ENCODE measurements around the gene PRKCA.
"Not testable (repeated sequence)": the region's sequence is repeated elsewhere in the genome, so short reads cannot be mapped to it uniquely, and the experiment has no call there.

The PRKCA gene

DNA sequence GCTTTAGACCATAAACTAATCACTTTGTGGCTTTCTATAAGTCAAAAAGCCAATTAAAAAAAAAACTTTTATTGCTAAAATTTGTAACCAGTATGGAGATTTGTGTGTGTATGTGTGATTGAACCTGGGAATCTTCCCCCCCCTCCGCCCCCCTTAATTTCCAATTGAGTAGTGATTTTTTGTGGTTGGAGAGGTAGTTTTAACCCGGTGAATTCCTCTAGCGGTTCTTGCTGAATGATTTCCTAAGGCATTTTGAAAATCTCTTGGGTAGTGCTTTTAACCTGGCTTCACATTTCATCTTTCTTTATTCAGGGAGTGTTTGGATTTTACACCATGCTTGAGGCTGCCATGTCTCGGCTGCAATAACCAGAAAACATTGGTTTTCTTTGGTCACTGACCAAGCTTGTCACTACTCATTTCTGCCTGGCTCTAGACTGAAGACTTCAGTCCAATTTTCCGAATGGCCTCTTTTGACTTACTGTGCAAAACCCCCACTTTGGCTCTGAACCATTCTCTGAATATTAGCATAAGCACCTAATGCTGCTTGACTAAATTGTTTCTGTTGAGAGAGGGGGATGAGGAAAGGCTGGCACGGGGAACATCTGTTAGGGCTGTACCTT lies 35.6 kb downstream of the PRKCA start:
- TF ChIP-seq, protein P1, sequence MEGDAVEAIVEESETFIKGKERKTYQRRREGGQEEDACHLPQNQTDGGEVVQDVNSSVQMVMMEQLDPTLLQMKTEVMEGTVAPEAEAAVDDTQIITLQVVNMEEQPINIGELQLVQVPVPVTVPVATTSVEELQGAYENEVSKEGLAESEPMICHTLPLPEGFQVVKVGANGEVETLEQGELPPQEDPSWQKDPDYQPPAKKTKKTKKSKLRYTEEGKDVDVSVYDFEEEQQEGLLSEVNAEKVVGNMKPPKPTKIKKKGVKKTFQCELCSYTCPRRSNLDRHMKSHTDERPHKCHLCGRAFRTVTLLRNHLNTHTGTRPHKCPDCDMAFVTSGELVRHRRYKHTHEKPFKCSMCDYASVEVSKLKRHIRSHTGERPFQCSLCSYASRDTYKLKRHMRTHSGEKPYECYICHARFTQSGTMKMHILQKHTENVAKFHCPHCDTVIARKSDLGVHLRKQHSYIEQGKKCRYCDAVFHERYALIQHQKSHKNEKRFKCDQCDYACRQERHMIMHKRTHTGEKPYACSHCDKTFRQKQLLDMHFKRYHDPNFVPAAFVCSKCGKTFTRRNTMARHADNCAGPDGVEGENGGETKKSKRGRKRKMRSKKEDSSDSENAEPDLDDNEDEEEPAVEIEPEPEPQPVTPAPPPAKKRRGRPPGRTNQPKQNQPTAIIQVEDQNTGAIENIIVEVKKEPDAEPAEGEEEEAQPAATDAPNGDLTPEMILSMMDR (IDR thresholded peaks at IDR 0.05; ENCODE audit: low read depth, low read length, missing control alignments): no peak
- no peak overlapping the region for H3K4me3 ChIP-seq (ENCODE audit: low read depth, low read length)
- no peak for DNase-seq (ENCODE audit: low read depth)

DNA sequence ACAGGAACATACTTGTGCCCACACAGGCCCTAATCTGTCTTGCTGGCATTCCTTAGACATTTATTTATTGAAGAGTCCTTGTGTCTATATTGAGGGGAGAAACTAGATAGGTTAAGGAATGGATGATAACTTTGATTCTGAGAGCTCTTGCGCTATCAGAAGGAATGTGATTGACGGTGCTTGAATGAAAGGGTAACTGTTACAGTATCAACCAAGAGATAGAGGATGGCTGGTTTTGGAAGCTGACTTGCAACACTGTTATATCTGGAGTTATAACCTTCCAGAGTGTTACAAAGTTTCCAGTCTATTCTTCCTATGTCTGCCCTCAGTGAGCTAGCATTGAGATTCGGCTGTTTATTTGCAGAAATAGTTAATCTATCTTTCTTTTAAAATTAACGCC lies 36.5 kb downstream of the PRKCA start:
- no peak for DNase-seq (ENCODE audit: low read depth)
- H3K4me3 ChIP-seq (ENCODE audit: low read depth, low read length): no peak overlapping the region
- TF ChIP-seq, protein P1 (IDR thresholded peaks at IDR 0.05; ENCODE audit: low read depth, low read length, missing control alignments): no peak

DNA sequence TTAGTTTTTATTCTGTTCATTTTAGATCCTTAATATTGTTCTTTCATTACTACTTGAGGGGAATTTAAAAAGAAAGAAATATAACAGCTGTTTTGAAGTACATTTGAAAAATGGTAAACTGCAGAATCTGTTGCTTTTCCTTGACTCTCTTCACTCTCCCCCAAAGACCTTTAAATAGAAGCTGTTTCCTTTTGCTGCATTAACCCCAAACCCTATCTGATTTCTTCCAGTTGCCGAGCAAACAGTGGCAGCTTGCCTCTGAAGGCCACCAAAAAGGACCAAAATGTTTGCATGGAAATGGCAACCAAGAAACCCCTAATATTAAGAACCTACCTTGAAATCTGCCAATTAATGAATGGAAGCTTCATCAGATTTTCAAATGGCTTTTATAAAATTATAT lies 37.1 kb downstream of the PRKCA start:
- TF ChIP-seq, protein P1 (IDR thresholded peaks at IDR 0.05; ENCODE audit: low read depth, low read length, missing control alignments): no peak
- no peak for DNase-seq (ENCODE audit: low read depth)

DNA sequence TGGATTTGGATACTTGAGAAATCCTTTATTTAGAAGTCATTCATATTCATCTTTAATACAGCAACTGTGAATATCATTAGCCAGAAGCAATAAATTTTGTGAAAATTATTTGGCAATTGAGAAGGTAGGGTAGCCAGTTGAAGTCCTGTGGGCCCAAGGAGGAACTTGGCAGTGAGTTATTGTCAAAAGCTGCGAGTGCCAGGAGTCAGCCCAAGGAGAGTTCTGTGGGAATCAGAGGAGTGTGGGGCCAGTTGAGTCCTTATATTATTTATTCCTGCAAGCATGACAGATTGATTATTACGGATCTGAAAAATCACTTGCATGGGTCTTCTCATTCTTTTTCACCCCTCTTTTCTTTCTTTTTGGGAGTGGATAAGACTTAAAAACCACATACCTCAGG lies 38.3 kb downstream of the PRKCA start:
- TF ChIP-seq, protein P1 (IDR thresholded peaks at IDR 0.05; ENCODE audit: low read depth, low read length, missing control alignments): no peak
- no peak overlapping the region for H3K4me3 ChIP-seq (ENCODE audit: low read depth, low read length)
- no peak for DNase-seq (ENCODE audit: low read depth)

More for the DNA sequence above, 37.1 kb downstream of the PRKCA start:
- no peak overlapping the region for H3K4me3 ChIP-seq (ENCODE audit: low read depth, low read length)

DNA sequence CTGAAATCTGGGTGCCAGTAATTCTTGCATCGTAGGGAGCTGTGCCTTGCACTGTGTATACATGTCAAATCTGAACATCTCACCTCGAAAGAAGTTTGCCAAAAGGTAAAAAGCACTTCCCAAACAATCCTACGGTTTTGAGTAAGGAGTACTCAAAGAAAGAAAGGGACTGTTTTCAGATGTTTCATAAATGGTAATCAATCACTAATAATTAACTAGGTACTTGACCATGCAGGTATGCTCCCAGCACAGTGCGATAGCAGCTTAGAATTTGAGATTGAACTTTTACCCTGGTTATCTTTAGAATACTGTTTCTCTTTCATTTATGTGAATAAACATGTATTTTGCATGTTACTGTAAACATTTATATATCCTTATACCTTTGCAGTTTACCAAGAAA lies 39.0 kb downstream of the PRKCA start:
- TF ChIP-seq, protein P1 (IDR thresholded peaks at IDR 0.05; ENCODE audit: low read depth, low read length, missing control alignments): no peak
- no peak overlapping the region for H3K4me3 ChIP-seq (ENCODE audit: low read depth, low read length)
- no peak for DNase-seq (ENCODE audit: low read depth)

DNA sequence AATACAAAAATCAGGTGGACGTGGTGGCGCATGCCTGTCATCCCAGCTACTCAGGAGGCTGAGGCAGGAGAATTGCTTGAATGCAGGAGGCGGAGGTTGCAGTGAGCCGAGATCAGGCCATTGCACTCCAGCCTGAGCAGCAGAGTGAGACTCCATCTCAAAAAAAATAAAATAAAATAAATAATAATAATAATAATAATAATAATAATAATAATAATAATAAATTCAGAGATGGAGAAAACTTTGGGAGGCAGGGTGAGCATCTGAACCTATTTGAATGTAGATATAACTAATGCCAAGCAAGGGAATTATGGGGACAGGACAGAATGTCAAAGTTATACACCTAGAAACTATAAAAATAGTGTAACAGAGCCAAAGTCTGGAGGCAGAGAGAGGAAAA lies 39.9 kb downstream of the PRKCA start:
- DNase-seq (ENCODE audit: low read depth): not testable (repeated sequence)

DNA sequence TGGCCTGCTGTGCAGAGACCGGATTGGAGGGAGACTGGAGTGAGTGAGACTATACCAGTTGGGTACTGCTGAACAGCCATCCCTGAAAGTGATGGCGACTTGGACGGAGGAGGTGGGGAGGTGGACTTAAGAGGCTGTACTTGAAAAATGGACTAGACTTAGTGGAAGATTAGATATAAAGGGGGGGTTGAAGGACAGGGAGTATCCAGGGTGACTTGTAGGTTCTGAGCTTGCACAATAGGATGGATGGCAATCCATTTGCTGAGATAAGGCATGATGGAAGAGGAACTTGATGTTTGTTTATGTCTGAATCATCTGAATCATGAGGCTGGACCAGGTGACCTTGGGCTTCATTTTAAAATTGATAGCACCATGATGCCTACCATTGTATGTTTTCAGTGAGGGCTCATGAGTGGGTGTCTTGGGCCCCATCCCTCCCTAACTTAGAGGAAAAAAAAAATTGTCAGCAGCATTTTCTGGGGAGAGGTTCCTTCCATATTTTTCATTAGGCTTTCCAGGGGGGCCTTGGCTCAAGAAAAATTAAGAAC lies 41.2 kb downstream of the PRKCA start:
- no peak for DNase-seq (ENCODE audit: low read depth)
- TF ChIP-seq, protein P1 (IDR thresholded peaks at IDR 0.05; ENCODE audit: low read depth, low read length, missing control alignments): no peak
- no peak overlapping the region for H3K4me3 ChIP-seq (ENCODE audit: low read depth, low read length)

More for the DNA sequence above, 39.9 kb downstream of the PRKCA start:
- not testable (repeated sequence) for H3K4me3 ChIP-seq (ENCODE audit: low read depth, low read length)

Measured in GM12864 (cell line).